HG03103 (cell line): Measurements from ENCODE around the gene NDUFS6.
"Not testable (repeated sequence)": the region's sequence is repeated elsewhere in the genome, so short reads cannot be mapped to it uniquely, and the experiment has no call there.

ENCODE experiments used
- ATAC-seq: cut with Tn5 transposase; IDR thresholded peaks from one replicate; pipeline ENCODE4 v1.9.1; 2021; ENCODE audit warnings: low read depth; ENCODE audit not compliant: unreplicated experiment

The NDUFS6 gene

GRCh38 chr5:1830571-1831228, 29.5 kb downstream of the NDUFS6 start:
- ATAC-seq: no peak

- no peak for ATAC-seq
Measured at GRCh38 chr5:1831257-1831656, 30.1 kb downstream of the NDUFS6 start.

DNA sequence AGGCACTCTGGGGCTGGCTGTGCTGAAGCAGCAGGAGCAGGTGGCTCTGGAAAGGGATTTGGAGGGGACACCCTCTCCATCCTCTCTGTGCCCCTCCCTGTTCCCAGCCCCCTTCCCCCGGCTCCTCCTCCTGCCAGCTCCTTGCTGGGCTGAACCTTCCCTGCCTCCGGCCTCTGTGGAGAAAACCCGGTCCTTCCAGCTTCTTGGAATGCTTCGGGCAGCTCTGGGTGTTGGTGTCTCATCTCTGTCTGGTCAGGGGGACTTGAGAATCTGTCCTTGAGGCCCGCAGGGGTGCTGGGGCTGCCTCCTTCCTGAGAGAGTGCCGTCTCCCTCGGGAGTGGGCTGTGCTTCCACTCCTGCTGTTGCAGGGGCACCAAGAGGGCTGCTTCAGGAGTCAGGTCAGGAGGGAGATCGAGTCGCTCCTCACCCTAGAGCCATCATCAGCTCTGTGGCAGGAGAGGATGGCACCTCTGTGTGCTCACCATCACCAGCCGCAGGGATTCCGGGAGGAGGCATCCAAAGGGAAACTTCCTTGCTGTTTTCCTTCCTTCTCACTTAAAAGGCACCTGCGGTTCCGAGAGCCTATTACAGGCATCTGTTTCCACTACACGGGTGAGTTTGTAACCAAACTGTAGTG, 30.6 kb downstream of the NDUFS6 start:
- ATAC-seq: no peak

DNA sequence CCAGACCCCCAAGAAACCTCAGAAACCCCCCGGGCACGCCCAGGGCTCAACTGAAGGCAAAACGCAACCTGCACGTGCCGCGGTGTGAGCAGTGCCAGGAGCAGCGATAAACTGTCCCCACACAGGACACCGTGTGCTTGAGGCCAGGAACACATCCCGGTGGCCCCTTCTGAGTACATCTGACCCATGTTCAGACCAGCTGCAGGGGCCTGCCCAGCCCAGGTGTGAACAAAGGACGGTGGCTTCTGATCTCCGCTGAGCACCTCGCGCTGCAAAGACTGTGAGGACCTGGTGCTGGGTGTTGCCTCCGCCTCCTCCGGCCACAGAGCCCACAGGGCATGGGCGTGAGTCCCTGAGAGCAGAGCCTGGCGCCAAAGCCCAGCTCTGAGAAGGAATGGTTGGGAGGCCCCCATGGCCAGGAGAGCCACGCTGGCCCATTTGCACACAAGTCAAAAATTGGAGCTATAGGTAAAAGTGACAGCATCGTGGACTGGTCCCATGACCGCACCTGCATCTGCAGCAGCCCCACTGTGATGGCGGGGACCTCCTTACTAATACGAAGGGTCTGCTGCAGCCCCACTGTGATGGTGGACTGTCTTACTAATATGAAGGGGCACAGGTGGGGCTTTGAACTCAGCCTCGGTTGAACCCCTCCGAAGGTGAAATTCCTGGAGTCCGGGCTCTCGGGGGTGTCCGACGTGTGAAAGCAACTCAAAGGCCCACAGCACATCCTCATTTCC, 31.5 kb downstream of the NDUFS6 start:
- ATAC-seq: no peak

DNA sequence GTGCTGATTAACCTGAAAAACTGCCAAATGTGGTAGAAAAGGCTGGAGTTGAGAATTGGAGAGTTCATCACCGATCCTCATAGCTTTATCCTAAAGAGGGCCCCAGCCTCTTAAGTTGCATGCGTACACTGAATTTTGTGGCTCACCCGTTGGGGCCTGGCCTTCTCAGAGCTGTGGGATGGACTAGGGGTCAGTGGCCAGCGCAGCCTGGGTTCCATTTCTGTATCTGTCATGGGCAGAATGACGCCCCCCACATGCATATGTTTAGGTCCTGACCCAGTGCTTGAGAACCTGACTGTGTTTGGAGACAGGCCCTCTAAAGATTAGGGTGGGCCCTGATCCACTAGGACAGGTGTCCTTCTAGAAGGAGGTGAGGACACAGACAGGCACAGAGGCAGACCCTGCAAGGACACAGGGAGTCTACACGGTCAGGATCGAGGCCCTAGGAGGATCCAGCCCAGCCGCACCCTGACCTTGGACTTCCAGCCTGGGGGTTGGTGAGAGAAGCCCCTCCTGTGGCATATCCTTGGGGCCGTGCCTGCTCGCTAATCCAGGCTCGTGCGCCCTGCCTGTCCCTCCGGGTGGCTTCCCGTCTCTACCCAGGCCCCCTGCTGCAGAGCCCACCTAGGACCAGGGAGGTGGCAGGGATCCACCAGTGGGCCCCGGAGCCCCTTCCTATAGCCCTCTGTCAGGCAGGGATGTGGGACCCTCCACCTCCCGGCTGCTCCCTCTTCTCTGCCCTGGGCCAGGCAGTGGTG, 32.2 kb downstream of the NDUFS6 start:
- ATAC-seq: no peak

DNA sequence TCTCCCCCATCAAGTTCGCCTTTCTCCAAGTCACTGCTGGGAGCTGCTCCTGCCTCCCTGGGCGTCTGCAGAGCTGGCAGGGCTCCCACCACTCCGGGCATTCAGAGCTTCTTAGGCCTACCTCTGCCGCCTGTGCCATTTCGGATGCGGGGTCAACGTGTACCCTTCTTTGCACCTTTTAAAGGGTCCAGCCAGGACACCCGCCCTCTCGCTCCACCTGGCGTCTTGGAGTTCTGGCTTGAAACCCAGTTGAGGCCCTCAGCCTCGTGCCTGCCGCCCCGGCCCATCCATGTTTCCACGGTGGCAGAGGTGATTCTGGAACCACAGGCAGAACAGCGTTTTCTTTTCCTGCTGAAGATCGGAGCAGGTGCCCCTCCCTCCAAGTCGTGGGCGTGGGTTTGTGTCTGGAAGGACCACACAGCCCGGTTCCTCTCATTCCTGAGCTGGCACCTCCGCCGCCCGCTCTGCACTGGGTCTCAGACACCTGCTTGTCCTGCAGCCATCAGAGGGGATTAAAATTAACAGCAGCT, 32.9 kb downstream of the NDUFS6 start:
- no peak for ATAC-seq

DNA sequence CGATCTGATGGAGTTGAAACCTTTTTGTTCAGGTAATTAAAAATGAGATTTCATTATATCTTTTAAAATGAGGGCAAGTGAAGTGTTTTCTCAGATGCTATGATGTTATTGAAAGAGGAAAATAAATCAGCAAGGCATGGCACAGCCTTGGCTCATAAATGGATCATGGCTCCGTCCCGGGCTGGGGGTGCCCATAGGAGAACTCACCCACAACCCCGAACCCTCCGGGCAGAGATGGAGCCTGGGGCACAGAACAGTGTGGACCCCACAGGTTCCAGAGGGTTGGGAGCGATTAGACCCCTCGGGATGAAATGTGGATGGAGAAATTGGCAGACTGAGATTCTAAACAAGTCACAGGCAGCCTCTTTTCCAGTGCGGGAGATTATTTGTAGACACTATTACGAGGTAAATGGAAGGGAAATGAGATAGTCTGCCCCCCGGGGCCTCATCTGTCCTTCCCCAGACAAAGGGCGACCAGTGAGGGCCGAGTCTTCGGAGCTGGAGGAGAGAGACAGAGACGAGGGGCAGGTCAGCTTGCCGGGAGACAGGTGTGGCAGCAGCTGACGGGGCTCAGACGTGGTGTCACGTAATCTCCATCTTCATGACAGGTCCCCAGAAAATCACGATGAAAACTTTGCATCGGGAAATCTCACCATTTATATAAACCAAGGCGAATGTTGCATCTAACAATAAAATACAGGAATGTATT, 33.7 kb downstream of the NDUFS6 start:
- no peak for ATAC-seq

DNA sequence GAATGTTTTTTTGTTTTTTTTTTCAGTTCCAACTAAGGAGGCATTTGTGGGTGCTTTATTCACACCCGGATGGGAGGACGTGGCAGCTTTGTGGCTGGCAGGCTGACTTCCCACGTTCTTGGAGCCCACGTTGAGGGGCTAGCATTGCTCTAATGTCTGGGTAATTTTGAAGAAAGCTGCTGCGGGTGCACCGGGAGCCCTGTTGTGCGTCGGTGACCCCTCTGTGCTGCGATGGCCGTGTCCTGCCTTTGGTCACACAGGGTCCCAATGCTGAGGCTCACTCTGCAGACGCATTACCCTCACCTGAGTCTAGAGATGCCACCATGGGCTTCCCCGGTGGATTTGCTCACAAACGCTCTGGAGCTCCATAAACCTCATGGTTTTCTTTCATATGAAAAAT, 34.2 kb downstream of the NDUFS6 start:
- no peak for ATAC-seq

- ATAC-seq: no peak
Measured at GRCh38 chr5:1836176-1836890, 35.1 kb downstream of the NDUFS6 start.

DNA sequence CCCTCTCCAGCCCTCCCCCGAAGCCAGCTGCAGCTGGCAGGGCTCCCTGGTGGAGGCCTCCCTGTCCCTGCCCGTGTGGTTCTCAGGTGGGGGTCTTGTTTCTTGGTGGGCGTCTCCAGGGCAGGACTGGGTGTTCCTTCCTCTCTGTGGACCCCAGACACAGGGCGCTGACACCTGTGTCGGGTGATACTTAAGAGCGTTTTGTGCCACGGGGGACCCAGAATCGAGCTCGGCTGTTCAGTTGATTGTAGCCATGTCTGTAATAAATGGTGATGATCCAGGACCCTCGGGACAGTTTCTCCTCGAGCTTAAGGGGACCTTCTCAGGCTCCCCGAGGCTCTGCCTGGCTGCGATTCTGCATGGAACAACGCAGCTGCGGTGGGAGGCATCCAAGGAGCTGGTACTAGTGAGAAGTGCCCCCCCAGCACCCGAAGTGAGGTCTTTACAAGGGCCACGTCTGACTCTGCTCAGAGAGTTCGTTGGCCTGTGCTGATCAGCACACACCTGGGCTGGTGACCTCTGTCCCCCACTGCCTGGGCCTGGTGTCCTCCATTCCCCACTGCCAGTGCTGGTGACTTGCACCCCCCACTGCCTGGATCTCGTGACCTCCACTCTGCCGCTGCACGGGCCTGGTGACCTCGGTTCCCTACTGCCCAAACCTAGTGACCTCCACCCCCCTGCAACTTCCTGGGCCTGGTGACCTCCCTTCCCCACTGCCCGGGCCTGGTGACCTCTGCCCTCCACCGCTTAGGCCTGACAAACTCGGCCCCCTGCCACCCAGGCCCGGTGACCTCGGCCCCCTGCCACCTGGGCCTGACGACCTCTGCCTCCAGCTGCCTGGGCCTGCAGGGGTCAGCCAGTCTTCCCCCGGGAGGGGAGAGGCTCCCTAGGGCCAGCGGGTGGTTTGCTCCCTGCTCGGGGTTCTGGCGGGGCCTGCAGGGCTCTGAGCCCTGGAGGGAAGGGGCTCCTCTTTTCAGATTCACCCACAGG, 36.0 kb downstream of the NDUFS6 start:
- no peak for ATAC-seq

GRCh38 chr5:1838013-1838412, 36.8 kb downstream of the NDUFS6 start:
- no peak for ATAC-seq

GRCh38 chr5:1840071-1840547, 38.9 kb downstream of the NDUFS6 start:
- no peak for ATAC-seq

GRCh38 chr5:1840741-1841521, 39.7 kb downstream of the NDUFS6 start:
- no peak for ATAC-seq

GRCh38 chr5:1842004-1842819, 41.0 kb downstream of the NDUFS6 start:
- ATAC-seq: no peak

- not testable (repeated sequence) for ATAC-seq
Measured at GRCh38 chr5:1843761-1844160, 42.6 kb downstream of the NDUFS6 start.

GRCh38 chr5:1844708-1845436, 43.7 kb downstream of the NDUFS6 start:
- ATAC-seq: no peak
